Left lung (tissue), 10 donors: ENCODE measurements around the gene XXYLT1. TPM values are rescaled to one million over a fixed set of nuclear protein-coding genes. Genes with fewer than 3 reads are reported as not detected.

Experiments
- ATAC-seq: fragments of 200-7000 bp; cut with Tn5 transposase; one replicate; pipeline ENCODE4 v1.9.1; 2020; ENCODE audit warnings: moderate library complexity
- DNase-seq, 4 donors: peaks; one replicate each; pipeline ENCODE4 v3.0.0-alpha.2; 2013 to 2020
- H3K27ac ChIP-seq, 2 donors: fragments of 200-600 bp; sonication (generic) in 1 of 2; one replicate each; pipeline versions ENCODE4 v1.5.0 to v1.8.0; 2020 to 2021
- H3K27me3 ChIP-seq, 2 donors: fragments of 200-600 bp; sonication (generic) in 1 of 2; one replicate each; pipeline versions ENCODE4 v1.5.0 to v1.8.0; 2020 to 2021
- H3K36me3 ChIP-seq, 2 donors: fragments of 200-600 bp; sonication (generic) in 1 of 2; one replicate each; pipeline versions ENCODE4 v1.5.0 to v1.8.0; 2020 to 2021
- H3K4me1 ChIP-seq, 2 donors: fragments of 200-600 bp; one replicate each; pipeline ENCODE4 v1.8.0; 2021
- H3K4me3 ChIP-seq, 2 donors: fragments of 200-600 bp; sonication (generic) in 1 of 2; one replicate each; pipeline versions ENCODE4 v1.5.0 to v1.8.0; 2020 to 2021; ENCODE audit warnings: mild to moderate bottlenecking in 1 of 2
- H3K9me3 ChIP-seq, 2 donors: fragments of 200-600 bp; sonication (generic) in 1 of 2; one replicate each; pipeline versions ENCODE4 v1.5.0 to v1.8.0; 2020 to 2021
- intact Hi-C, 2 donors: fragments of 100-400 bp; cut with DNase I; formaldehyde crosslinking; loops; one replicate each; pipeline versions ENCODE4 v1.11.2 to v1.14.2; 2022
- polyA plus RNA-seq, 6 donors: library from polyadenylated mRNA; unstranded; fragments of 120-200 nt; gene quantifications; one replicate each; pipeline ENCODE4 v1.2.1, GENCODE V29; 2013; ENCODE audit not compliant: insufficient read length in 6 of 6
- total RNA-seq, 2 donors: library from RNA; stranded (reverse); fragmentation: NEBNext Ultra II Directional; extraction: Animal tissue kit (Norgen Biotek cat#: 25700); gene quantifications; one replicate each; pipeline ENCODE4 v1.2.1, GENCODE V29; 2021
- TF ChIP-seq, protein P1 (sequence below), 2 donors: fragments of 200-600 bp; sonication (generic) in 1 of 2; IDR thresholded peaks; one replicate each; pipeline versions ENCODE4 v1.5.0 to v1.8.0; 2021; ENCODE audit warnings: antibody characterized with exemption in 2 of 2
- donor health status: DM: no; HTN: yes; CAD: no.
- donor health status: DM: no; HTN: no; CAD: no.

The XXYLT1 gene
- total and polyA plus RNA-seq, 8 donors, result 11.3 to 31.1 (median 25.5) TPM

DNA sequence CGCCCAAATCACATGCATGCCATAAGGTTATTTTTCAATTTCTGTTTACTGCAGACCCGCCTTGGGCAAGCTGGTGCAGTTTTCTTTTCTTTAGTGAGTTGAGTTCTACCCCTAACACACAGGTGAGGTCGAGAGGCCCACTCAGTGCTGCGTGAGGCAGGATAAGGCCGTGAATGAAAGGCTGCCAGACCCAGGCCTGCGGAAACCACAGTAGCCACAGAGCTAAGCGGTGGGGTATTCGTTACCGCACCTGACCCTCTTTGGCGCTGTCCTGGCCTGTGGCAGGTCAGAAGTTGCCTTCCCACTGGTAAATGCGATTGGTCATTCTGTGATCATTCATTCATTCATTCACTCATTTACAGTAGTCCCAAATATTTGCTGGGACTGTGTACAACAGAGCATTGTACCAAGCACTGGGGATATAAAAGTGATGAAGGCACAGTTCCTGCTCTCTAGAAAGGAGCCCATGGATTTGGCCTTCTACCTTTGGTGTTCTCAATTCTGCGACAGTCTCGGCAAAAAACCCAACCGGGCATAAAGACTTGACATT, 144.8 kb downstream of the XXYLT1 start:
- Histone ChIP-seq H3K9me3 (no peaks in the 10 kb centered on the region), H3K4me3 (no peak overlapping the region), H3K4me1 (no peaks in the 10 kb centered on the region), H3K27ac (no peak overlapping the region), H3K27me3 (no peaks in the 10 kb centered on the region), H3K36me3 (no peaks in the 10 kb centered on the region)
- intact Hi-C loops, result no loop called here
- ATAC-seq (no peak), DNase-seq (no peak)
- TF ChIP-seq, protein P1, sequence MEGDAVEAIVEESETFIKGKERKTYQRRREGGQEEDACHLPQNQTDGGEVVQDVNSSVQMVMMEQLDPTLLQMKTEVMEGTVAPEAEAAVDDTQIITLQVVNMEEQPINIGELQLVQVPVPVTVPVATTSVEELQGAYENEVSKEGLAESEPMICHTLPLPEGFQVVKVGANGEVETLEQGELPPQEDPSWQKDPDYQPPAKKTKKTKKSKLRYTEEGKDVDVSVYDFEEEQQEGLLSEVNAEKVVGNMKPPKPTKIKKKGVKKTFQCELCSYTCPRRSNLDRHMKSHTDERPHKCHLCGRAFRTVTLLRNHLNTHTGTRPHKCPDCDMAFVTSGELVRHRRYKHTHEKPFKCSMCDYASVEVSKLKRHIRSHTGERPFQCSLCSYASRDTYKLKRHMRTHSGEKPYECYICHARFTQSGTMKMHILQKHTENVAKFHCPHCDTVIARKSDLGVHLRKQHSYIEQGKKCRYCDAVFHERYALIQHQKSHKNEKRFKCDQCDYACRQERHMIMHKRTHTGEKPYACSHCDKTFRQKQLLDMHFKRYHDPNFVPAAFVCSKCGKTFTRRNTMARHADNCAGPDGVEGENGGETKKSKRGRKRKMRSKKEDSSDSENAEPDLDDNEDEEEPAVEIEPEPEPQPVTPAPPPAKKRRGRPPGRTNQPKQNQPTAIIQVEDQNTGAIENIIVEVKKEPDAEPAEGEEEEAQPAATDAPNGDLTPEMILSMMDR (IDR thresholded peaks at IDR 0.05), result no peak

DNA sequence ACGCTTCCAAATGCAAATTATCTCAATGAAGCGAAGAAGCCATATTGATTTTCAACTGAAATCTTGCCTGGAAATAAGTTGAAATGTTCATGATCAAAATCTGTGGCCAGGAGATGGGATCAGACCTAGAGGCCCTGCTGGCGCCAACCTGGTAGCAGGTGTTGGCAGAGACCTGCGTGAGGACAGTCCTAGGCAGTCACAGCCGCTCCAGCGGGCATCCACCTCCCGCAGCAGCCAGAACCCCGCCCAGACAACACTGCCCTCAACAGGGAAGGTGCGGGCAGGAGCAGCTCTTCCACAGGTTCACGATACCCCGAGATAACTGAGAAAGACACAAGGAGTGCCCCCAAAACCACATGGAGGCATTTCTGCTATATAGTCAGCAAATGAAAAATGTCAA, 145.3 kb downstream of the XXYLT1 start:
- Histone ChIP-seq H3K36me3 (no peaks in the 10 kb centered on the region), H3K4me3 (no peak overlapping the region), H3K27ac (no peak overlapping the region), H3K4me1 (no peaks in the 10 kb centered on the region), H3K27me3 (no peaks in the 10 kb centered on the region), H3K9me3 (no peaks in the 10 kb centered on the region)
- DNase-seq (no peak), ATAC-seq (no peak)
- intact Hi-C loops, result no loop called here
- TF ChIP-seq, protein P1 (IDR thresholded peaks at IDR 0.05), result no peak

DNA sequence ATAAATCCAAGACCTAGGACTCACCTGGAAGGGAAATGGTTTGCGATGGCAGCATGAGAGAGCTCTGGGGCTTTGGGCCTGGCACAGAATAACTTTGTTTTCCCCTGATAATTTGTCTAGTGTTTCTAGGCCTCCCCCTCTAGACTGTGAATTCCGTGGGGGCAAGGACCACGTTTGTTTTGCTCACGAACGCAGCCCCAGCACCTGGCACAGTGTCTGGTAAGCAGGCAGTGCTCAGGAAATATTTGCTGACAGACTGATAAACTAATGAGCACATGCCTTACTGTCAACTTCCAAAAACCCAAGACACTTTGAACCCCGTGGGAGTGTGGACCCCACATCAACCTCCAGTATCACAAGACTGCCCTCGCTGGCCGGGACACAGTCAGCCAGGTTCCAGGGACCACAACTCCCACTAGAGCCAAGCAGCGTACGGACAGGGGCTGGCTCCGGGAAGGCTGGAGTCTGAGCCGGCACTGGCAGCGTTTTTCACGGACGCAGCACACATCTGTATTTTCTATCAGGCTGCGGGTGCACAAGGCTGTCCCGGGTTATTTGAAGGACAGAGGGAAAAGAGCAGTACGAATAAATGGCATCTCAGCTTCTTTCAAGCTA, 146.5 kb downstream of the XXYLT1 start:
- Histone ChIP-seq H3K4me1 (no peaks in the 10 kb centered on the region), H3K4me3 (no peak overlapping the region), H3K9me3 (no peaks in the 10 kb centered on the region), H3K36me3 (no peaks in the 10 kb centered on the region), H3K27ac (no peak overlapping the region), H3K27me3 (no peaks in the 10 kb centered on the region)
- intact Hi-C loops, result no loop called here
- ATAC-seq (no peak), DNase-seq (no peak)
- TF ChIP-seq, protein P1 (IDR thresholded peaks at IDR 0.05), result no peak

DNA sequence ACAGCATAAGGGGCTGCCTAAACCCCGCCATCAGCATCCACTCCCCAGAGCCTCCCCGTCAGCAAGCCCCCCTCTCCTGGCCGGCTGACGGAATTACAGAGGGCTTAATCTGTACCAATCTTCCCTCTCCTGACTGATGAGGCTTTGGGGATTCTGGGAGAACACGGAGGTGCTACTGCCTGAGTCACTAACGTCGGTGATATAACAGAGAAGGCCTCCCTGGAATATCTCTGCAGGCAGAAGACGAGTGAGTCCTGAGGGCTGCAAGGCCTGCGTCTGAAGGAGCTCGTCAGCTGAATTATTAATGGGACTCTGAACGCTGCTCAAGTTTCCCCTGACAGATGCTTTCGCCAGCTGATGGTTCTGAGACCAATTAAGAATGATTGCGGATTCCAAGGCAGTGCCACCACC, 147.7 kb downstream of the XXYLT1 start:
- Histone ChIP-seq H3K4me3 (no peak overlapping the region), H3K4me1 (no peaks in the 10 kb centered on the region), H3K27me3 (no peaks in the 10 kb centered on the region), H3K9me3 (no peaks in the 10 kb centered on the region), H3K27ac (no peak overlapping the region), H3K36me3 (no peaks in the 10 kb centered on the region)
- intact Hi-C loops, result no loop called here
- ATAC-seq (no peak), DNase-seq (no peak)
- TF ChIP-seq, protein P1 (IDR thresholded peaks at IDR 0.05), result no peak

DNA sequence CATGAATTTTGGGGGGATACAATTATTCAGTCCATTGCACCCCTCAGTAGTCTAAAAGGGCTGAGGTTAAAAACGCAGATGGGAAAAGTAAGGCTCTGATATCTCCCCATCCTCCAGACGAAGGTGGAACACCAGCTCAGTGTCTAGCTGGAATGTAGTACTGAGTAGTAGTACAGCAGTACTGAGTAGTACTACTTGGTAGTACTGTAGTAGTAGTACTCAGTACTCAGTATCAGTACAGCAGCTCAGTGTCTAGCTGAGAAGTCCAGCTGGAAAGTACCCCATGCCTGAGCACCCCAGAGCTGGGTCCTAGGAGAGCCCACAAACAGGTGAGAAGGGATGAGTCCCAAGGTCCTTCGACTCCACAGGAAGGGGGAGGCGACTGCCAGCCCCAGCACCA, 148.7 kb downstream of the XXYLT1 start:
- Histone ChIP-seq H3K9me3 (no peaks in the 10 kb centered on the region), H3K27ac (no peak overlapping the region), H3K4me1 (no peaks in the 10 kb centered on the region), H3K27me3 (no peaks in the 10 kb centered on the region), H3K4me3 (no peak overlapping the region), H3K36me3 (no peaks in the 10 kb centered on the region)
- DNase-seq (no peak), ATAC-seq (no peak)
- intact Hi-C loops, result no loop called here
- TF ChIP-seq, protein P1 (IDR thresholded peaks at IDR 0.05), result no peak
